Endothelial cell of umbilical vein (primary cell): Measurements from ENCODE around the gene IL36RN.

ENCODE experiments used
- CTCF ChIP-seq, 2 donors: IDR thresholded peaks; 1 replicate in 1 of 2; 2 replicates in 1 of 2; pipeline ENCODE4 v1.5.1; 2011; ENCODE audit warnings: low read length in 2 of 2, mild to moderate bottlenecking in 2 of 2, moderate library complexity in 2 of 2, control low read depth in 1 of 2, inconsistent platforms in 1 of 2, low read depth in 1 of 2; ENCODE audit not compliant: insufficient read depth in 1 of 2; ENCODE audit errors: extremely low read depth in 1 of 2
- EZH2 ChIP-seq: IDR thresholded peaks from 2 replicates; pipeline ENCODE4 v1.6.1; 2012; ENCODE audit warnings: borderline replicate concordance, low read depth, mild to moderate bottlenecking, moderate library complexity, low read length, inconsistent platforms; ENCODE audit not compliant: severe bottlenecking
- POLR2A ChIP-seq: IDR thresholded peaks from 2 replicates; pipeline ENCODE4 v1.6.1; 2012; ENCODE audit warnings: low read depth, mild to moderate bottlenecking, control low read depth, low read length
- POLR2AphosphoS5 ChIP-seq: IDR thresholded peaks from 2 replicates; pipeline ENCODE4 v1.6.1; 2012; ENCODE audit warnings: low read depth, mild to moderate bottlenecking, control low read depth, low read length, moderate library complexity; ENCODE audit not compliant: insufficient read depth

- TF ChIP-seq EZH2 (no peak), CTCF (IDR thresholded peaks at IDR 0.05; ENCODE audit: extremely low read depth in 1 of 2, insufficient read depth in 1 of 2, low read depth in 1 of 2, low read length in 2 of 2) (no peak), POLR2AphosphoS5 (no peak), POLR2A (no peak)
Observed at GRCh38 chr2:113103277-113103676, 44.3 kb downstream of the IL36RN start.
